ENCODE measurements around the gene BROX. TPM values are rescaled to one million over a fixed set of nuclear protein-coding genes. Genes with fewer than 3 reads are reported as not detected.

BROX gene
- total RNA-seq, 1 donor from 2014 or later: 32.5 TPM

DNA sequence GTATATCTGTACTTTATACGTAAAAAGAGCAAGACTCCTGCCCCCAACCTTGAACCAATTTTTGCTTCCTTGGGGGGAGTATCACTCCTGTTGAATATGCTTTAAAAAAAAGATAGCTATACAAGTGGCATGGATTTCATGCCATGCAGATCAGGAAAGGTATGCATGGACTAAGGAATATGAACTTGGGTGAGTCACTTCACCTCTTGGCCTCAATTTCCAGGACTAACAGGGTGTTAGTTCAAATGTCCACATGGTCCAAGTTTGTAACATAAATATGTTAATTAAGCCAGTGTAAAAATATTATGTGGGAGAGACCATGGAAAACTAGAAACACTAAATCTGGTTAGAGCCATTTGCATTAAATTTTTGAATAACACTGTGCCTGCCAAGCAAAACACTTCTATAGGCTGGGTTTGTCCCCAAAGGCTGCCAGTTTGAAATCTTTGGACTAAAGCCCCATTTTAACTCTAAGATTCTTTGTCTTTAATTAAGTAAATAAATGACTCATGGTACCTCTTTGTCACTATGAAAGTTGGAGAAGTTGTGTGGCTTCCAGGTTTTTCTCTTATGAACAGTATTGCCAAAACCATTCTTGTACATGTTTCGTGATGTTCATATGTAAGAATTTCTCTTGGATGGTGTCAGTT, 57.7 kb downstream of the BROX start:
- peaks cover 2% of the 10 kb centered on the region for H3K27me3 Mint-ChIP-seq
- H3K27ac Mint-ChIP-seq: no peak overlapping the region
- DNase-seq (ENCODE audit: extremely low spot score, unreplicated experiment): no peak
- H3K36me3 Mint-ChIP-seq: no peaks in the 10 kb centered on the region
- H3K4me3 Mint-ChIP-seq: no peak overlapping the region
- no peak for TF ChIP-seq CTCF (conservative IDR thresholded peaks at IDR 0.05)
- peaks cover 8% of the 10 kb centered on the region for H3K9me3 Mint-ChIP-seq
- H3K4me1 Mint-ChIP-seq (ENCODE audit: unreplicated experiment): no peaks in the 10 kb centered on the region

DNA sequence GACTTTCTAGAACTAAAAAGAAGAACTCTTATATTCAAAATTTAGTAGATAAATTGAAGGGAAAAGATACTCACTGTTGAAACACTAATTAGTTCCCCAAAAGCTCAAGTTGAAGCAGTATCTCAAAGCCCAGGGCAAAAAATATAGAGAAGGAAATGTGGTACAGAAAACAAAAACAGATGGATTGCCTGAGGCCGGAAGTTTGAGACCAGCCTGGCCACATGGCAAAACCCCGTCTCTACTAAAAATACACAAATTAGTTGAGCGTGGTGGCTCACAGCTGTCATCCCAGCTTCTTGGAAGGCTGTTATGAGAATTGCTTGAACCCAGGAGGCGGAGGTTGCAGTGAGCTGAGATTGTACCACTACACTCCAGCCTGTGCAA, 60.6 kb downstream of the BROX start:
- DNase-seq (ENCODE audit: extremely low spot score, unreplicated experiment): no peak
- Mint-ChIP-seq H3K4me3 (no peak overlapping the region), H3K27ac (no peak overlapping the region), H3K4me1 (ENCODE audit: unreplicated experiment) (no peaks in the 10 kb centered on the region), H3K9me3 (peaks cover 8% of the 10 kb centered on the region), H3K27me3 (no peaks in the 10 kb centered on the region), H3K36me3 (no peaks in the 10 kb centered on the region)
- TF ChIP-seq CTCF (conservative IDR thresholded peaks at IDR 0.05): no peak

DNA sequence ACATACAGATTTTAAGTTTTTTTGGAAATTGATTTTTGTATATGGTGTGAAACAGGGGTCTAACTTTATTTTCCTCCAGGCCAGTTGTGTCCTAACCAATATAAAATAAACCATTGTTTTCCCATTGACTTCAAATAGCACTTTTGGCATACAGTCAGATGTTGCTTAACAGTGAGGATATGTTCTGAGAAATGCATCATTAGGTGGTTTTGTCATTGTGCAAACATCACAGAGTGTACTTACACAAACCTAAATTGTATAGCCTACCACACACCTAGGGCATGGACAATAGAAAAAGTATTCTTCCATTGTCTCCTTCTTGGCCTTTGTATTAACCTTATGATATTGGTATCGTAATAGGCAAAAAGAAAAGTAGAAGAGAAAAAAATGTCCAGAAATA, 65.1 kb downstream of the BROX start:
- Mint-ChIP-seq H3K27me3 (peaks cover 3% of the 10 kb centered on the region), H3K36me3 (no peaks in the 10 kb centered on the region), H3K9me3 (no peaks in the 10 kb centered on the region), H3K4me3 (no peak overlapping the region), H3K4me1 (ENCODE audit: unreplicated experiment) (no peaks in the 10 kb centered on the region), H3K27ac (no peak overlapping the region)
- DNase-seq (ENCODE audit: extremely low spot score, unreplicated experiment): no peak
- no peak for TF ChIP-seq CTCF (conservative IDR thresholded peaks at IDR 0.05)

- DNase-seq (ENCODE audit: extremely low spot score, unreplicated experiment): no peak
- Mint-ChIP-seq H3K27me3 (peaks cover 3% of the 10 kb centered on the region), H3K4me3 (no peak overlapping the region), H3K9me3 (no peaks in the 10 kb centered on the region), H3K4me1 (ENCODE audit: unreplicated experiment) (no peaks in the 10 kb centered on the region), H3K36me3 (no peaks in the 10 kb centered on the region), H3K27ac (no peak overlapping the region)
- no peak for TF ChIP-seq CTCF (conservative IDR thresholded peaks at IDR 0.05)
These were observed 65.6 kb downstream of the BROX start for GRCh38 chr1:222777977-222778376.

- TF ChIP-seq CTCF (conservative IDR thresholded peaks at IDR 0.05): no peak
- no peaks in the 10 kb centered on the region for H3K36me3 Mint-ChIP-seq
- peaks cover 12% of the 10 kb centered on the region for H3K4me1 Mint-ChIP-seq (ENCODE audit: unreplicated experiment)
- H3K9me3 Mint-ChIP-seq: no peaks in the 10 kb centered on the region
- H3K27ac Mint-ChIP-seq: no peak overlapping the region
- DNase-seq (ENCODE audit: extremely low spot score, unreplicated experiment): no peak
- peaks cover 6% of the 10 kb centered on the region for H3K27me3 Mint-ChIP-seq
- no peak overlapping the region for H3K4me3 Mint-ChIP-seq
These were observed 68.9 kb downstream of the BROX start for GRCh38 chr1:222781251-222781650.

DNA sequence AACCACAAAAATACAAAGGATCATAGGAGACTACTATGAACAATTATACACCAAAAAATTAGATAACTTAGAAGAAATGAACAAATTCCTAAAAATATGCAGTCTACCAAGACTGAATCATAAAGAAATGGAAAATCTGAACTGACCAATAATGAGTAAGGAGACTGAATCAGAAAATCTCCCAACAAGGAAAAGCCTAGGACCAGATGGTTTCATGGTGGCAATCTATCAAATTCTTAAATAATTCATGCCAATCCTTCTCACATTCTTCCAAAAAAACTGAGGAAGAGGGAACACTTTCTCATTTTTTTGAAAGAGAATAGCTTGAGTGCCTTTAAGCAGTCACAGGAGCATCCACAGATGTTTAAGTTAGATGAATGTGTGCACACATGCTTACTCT, 70.7 kb downstream of the BROX start:
- peaks cover 19% of the 10 kb centered on the region for H3K4me1 Mint-ChIP-seq (ENCODE audit: unreplicated experiment)
- no peak for TF ChIP-seq CTCF (conservative IDR thresholded peaks at IDR 0.05)
- no peaks in the 10 kb centered on the region for H3K9me3 Mint-ChIP-seq
- H3K27me3 Mint-ChIP-seq: peaks cover 6% of the 10 kb centered on the region
- no peaks in the 10 kb centered on the region for H3K36me3 Mint-ChIP-seq
- H3K4me3 Mint-ChIP-seq: no peak overlapping the region
- no peak for DNase-seq (ENCODE audit: extremely low spot score, unreplicated experiment)
- no peak overlapping the region for H3K27ac Mint-ChIP-seq

All from type B pancreatic cell (in vitro differentiated cells).